ENCODE data around the gene ERG.

Gene ERG

DNA sequence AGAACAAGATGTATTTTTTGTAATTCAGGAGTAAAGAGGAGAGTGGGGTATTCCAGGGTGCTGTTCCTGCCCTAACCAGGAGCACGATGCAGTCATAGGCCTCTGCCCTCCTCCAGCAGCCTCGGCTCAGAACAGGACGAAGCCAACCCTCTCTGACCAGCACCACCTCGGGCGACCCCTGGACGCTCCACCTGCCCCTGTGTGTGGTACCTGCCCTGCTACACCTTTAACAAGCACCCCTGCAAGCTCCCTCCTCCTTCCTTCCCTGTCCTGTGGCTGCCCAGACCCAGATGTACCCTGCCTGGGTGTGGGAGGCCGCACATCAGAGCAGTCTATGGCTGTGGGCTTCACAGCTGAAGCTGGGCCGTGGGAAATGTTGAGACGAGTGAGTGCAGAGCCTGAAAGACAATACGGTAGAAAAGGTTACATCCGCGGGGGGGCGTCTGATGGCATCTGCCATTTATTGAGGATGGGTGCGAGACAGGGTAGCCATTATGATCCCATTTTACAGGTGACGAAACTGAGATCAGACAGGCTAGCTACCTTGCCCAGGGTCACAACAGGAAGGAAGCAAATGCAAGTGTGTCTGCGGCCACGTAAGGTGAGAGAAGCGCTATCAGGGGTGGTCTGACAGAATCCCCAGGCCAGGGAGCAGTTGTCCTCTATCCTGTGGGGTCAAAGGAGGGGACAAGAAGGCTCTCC, 4.6 kb downstream of the ERG start:
- H3K4me3 ChIP-seq (ENCODE audit: low read depth, low read length) = no peak overlapping the region
- no peak for TF ChIP-seq CTCF (IDR thresholded peaks at IDR 0.05; ENCODE audit: borderline replicate concordance, insufficient read depth, low read depth, low read length)

- TF ChIP-seq CTCF (IDR thresholded peaks at IDR 0.05; ENCODE audit: borderline replicate concordance, insufficient read depth, low read depth, low read length) = no peak
- H3K4me3 ChIP-seq (ENCODE audit: low read depth, low read length) = no peak overlapping the region
These were observed 6.3 kb downstream of the ERG start for GRCh38 chr21:38492007-38492406.

GRCh38 chr21:38491536-38491935, 6.7 kb downstream of the ERG start:
- no peak for TF ChIP-seq CTCF (IDR thresholded peaks at IDR 0.05; ENCODE audit: borderline replicate concordance, insufficient read depth, low read depth, low read length)

GRCh38 chr21:38490411-38491020, 7.8 kb downstream of the ERG start:
- no peak for TF ChIP-seq CTCF (IDR thresholded peaks at IDR 0.05; ENCODE audit: borderline replicate concordance, insufficient read depth, low read depth, low read length)
- H3K4me3 ChIP-seq (ENCODE audit: low read depth, low read length) = no peak overlapping the region

More at GRCh38 chr21:38491536-38491935, 6.7 kb downstream of the ERG start:
- no peak overlapping the region for H3K4me3 ChIP-seq (ENCODE audit: low read depth, low read length)

DNA sequence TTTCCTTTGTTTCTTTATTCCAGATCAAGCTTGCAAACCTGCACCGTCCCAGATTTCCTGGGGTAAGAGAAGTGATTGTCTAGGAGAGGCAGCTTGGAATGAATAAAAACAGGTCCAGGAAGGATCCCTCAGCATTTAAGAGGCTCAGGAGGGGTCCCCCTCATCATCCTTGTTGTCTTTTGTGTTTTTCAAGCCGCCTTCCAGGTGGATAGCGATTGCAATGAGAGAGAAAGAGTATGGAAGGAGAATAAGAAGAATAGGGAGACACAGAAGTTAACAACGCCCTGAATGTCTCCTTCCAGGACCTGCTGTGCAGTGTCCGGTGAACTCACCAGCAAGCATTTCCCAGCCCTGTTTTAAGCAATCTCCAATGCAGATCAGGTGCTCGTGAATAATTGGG, 8.5 kb downstream of the ERG start:
- no peak for TF ChIP-seq CTCF (IDR thresholded peaks at IDR 0.05; ENCODE audit: borderline replicate concordance, insufficient read depth, low read depth, low read length)
- H3K4me3 ChIP-seq (ENCODE audit: low read depth, low read length) = no peak overlapping the region

DNA sequence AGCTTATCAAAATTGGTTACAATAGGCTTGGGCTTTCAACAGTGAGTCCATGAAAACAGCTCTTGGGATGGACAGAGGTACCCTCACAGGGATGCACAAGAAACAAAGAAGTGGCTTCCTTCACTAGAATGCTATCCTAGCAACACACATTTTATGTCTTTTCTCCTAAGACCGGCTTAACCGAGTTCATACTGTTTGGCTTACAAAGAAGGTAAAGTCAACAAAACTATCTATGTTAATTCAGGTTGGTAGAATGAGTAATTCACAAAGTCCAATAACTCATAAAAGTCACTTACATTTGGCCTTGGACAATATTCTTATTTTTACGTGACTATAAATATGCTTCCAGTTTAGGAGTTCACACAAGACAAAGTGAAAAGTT, 9.0 kb downstream of the ERG start:
- TF ChIP-seq CTCF (IDR thresholded peaks at IDR 0.05; ENCODE audit: borderline replicate concordance, insufficient read depth, low read depth, low read length) = no peak
- no peak overlapping the region for H3K4me3 ChIP-seq (ENCODE audit: low read depth, low read length)

GRCh38 chr21:38488640-38489270, 9.5 kb downstream of the ERG start:
- TF ChIP-seq CTCF (IDR thresholded peaks at IDR 0.05; ENCODE audit: borderline replicate concordance, insufficient read depth, low read depth, low read length) = no peak
- no peak overlapping the region for H3K4me3 ChIP-seq (ENCODE audit: low read depth, low read length)

All from GM12875 (cell line).